HG03175 (cell line): ENCODE data around the gene TMEM259.

Source experiments
- ATAC-seq: cut with Tn5 transposase; IDR thresholded peaks from one replicate; pipeline ENCODE4 v1.9.1; 2021; ENCODE audit warnings: mild to moderate bottlenecking, moderate library complexity; ENCODE audit not compliant: unreplicated experiment

The TMEM259 gene

GRCh38 chr19:964116-964520 is 56.8 kb downstream of the TMEM259 start:
- no peak for ATAC-seq

- ATAC-seq, result no peak
These were observed 57.4 kb downstream of the TMEM259 start for GRCh38 chr19:963486-963951.

GRCh38 chr19:962683-963400 is 58.1 kb downstream of the TMEM259 start:
- ATAC-seq, result no peak

GRCh38 chr19:961866-962620 is 58.9 kb downstream of the TMEM259 start:
- no peak for ATAC-seq

- no peak for ATAC-seq
These were observed 60.4 kb downstream of the TMEM259 start for GRCh38 chr19:960601-960938.

- ATAC-seq, result no peak
These were observed 60.9 kb downstream of the TMEM259 start for GRCh38 chr19:960020-960419.
